Measurements from ENCODE around the gene ARFRP1. TPM values are rescaled to one million over a fixed set of nuclear protein-coding genes. Genes with fewer than 3 reads are reported as not detected.
A peak's percentile ranks its signal among the peaks of the same experiment; 100 is the strongest.

The ARFRP1 gene
- total and polyA plus RNA-seq, 2 of the 13 experiments (the other 11 are each of a cell fraction or from before 2014, with no cell fraction given) = 32.0 to 51.1 TPM

DNA sequence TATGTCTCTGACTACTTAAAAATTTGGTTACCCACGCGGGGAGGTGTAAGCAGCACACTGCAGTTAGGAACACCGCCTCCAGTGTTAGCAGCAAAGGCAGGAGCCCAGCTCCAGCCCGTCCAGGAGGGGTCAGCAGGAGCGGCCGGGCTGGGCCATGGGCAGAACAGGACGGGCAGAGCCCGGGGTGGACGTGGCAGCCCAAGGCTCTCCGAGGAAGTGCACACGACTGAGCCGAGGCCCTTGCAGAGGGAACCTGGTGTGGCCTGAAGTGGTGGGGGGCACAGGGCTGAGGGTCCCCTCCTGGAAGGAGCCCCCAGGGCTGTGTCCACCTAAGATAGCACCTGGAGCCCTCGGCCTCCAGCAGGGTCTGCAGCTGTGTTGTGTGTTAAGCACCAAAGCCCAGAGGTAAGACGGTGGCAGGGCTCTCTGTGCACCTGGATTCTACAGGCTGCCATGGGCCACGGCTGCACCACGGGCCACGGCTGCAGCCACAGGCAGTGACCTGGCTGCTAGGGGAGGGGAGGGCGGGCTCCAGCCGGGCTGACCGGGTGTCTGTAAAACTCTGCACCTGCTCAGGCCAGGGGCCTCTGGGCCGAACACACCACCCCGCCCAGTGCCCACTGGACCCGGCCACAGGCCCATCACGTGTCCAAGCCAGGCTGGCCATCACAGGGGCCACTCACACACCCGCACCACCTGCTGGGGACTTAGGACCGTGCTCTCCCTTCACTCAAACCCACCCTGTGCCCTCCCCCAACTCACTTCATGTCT lies 38.4 kb upstream of the ARFRP1 start (continued):
- TF ChIP-seq KLF13 (CRISPR knock-in tag; IDR thresholded peaks at IDR 0.05) (no peak; the same call in 1 of the 2 replicates), ZNF30 (CRISPR knock-in tag; IDR thresholded peaks at IDR 0.05) (no peak; the same call in 1 of the 2 replicates), ZNF3 (CRISPR knock-in tag; IDR thresholded peaks at IDR 0.05) (no peak), ZNF747 (CRISPR knock-in tag; IDR thresholded peaks at IDR 0.05; ENCODE audit: borderline replicate concordance) (no peak), ZNF709 (CRISPR knock-in tag; IDR thresholded peaks at IDR 0.05) (no peak), ZNF660 (CRISPR knock-in tag; IDR thresholded peaks at IDR 0.05; ENCODE audit: borderline replicate concordance, low read depth) (no peak), CREB3 (CRISPR knock-in tag; IDR thresholded peaks at IDR 0.05) (no peak), ZNF567 (CRISPR knock-in tag; IDR thresholded peaks at IDR 0.05; ENCODE audit: borderline replicate concordance) (no peak), CERS6 (CRISPR knock-in tag; IDR thresholded peaks at IDR 0.05) (no peak), DZIP1 (CRISPR knock-in tag; IDR thresholded peaks at IDR 0.05) (peak; percentile 79; the same call in 1 of the 2 replicates), CREB1 (IDR thresholded peaks at IDR 0.05) (no peak), CREB1 (CRISPR knock-in tag; IDR thresholded peaks at IDR 0.05) (no peak), ZNF451 (CRISPR knock-in tag; IDR thresholded peaks at IDR 0.05) (no peak), ZNF274 (CRISPR knock-in tag; IDR thresholded peaks at IDR 0.05) (no peak), ZNF383 (CRISPR knock-in tag; IDR thresholded peaks at IDR 0.05; ENCODE audit: borderline replicate concordance) (no peak), DMTF1 (CRISPR knock-in tag; IDR thresholded peaks at IDR 0.05) (no peak), MAFG (CRISPR knock-in tag; IDR thresholded peaks at IDR 0.05) (no peak)
- TF ChIP-seq, protein P1, sequence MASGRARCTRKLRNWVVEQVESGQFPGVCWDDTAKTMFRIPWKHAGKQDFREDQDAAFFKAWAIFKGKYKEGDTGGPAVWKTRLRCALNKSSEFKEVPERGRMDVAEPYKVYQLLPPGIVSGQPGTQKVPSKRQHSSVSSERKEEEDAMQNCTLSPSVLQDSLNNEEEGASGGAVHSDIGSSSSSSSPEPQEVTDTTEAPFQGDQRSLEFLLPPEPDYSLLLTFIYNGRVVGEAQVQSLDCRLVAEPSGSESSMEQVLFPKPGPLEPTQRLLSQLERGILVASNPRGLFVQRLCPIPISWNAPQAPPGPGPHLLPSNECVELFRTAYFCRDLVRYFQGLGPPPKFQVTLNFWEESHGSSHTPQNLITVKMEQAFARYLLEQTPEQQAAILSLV (CRISPR knock-in tag; IDR thresholded peaks at IDR 0.05; ENCODE audit: borderline replicate concordance) = no peak
- TF ChIP-seq, protein P2, sequence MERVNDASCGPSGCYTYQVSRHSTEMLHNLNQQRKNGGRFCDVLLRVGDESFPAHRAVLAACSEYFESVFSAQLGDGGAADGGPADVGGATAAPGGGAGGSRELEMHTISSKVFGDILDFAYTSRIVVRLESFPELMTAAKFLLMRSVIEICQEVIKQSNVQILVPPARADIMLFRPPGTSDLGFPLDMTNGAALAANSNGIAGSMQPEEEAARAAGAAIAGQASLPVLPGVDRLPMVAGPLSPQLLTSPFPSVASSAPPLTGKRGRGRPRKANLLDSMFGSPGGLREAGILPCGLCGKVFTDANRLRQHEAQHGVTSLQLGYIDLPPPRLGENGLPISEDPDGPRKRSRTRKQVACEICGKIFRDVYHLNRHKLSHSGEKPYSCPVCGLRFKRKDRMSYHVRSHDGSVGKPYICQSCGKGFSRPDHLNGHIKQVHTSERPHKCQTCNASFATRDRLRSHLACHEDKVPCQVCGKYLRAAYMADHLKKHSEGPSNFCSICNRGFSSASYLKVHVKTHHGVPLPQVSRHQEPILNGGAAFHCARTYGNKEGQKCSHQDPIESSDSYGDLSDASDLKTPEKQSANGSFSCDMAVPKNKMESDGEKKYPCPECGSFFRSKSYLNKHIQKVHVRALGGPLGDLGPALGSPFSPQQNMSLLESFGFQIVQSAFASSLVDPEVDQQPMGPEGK (CRISPR knock-in tag; IDR thresholded peaks at IDR 0.05) = no peak; the same call in 1 of the 2 replicates
